HG03097 (cell line): Measurements from ENCODE around the gene WDR86.

Experiments used
- ATAC-seq: cut with Tn5 transposase; IDR thresholded peaks from one replicate; pipeline ENCODE4 v1.9.1; 2021; ENCODE audit not compliant: unreplicated experiment, low FRiP score

WDR86 gene, protein sequence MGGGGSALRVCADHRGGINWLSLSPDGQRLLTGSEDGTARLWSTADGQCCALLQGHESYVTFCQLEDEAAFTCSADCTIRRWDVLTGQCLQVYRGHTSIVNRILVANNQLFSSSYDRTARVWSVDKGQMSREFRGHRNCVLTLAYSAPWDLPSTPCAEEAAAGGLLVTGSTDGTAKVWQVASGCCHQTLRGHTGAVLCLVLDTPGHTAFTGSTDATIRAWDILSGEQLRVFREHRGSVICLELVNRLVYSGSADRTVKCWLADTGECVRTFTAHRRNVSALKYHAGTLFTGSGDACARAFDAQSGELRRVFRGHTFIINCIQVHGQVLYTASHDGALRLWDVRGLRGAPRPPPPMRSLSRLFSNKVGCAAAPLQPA

DNA sequence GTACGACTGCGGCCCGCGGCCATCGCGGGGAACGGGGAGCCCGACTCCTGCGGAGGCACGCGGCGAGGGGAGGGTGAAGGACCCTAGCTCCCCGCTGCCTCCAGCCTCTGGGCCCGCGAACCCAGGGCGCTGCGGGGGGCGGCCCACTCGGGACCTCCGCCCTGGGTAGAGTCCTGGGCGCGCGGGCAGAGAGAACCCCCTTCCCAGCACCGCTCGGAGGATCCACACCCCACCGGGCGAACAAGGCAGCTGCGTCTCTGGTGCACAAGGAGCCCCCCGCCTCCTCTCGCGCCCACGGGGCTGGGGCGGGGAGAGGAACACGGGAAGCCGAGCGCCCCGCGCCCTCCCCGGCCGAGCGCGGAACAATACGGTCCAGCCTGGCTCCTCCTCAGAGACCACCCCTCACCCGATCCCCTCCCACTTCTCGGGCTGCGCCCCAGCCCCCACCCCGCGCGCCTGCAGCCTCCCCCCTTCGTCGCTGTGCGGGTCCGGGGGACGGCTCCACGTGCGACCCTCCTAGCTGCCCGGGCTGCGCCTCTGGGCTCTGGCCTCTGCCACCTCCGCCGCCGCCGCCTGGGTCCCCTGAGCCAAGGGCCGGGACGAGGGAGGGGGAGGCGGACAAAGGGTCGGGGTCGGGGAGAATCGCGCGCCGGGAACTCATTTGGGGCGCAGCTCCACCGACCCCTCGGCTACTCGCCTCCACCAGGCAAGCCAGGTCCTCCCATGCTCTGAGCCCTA, at the start of gene WDR86:
WDR86 (minus strand) TSS at position 372 of the 738 bp plus-strand sequence. CDS start 449 bp downstream, outside the sequence.
- no peak for ATAC-seq

DNA sequence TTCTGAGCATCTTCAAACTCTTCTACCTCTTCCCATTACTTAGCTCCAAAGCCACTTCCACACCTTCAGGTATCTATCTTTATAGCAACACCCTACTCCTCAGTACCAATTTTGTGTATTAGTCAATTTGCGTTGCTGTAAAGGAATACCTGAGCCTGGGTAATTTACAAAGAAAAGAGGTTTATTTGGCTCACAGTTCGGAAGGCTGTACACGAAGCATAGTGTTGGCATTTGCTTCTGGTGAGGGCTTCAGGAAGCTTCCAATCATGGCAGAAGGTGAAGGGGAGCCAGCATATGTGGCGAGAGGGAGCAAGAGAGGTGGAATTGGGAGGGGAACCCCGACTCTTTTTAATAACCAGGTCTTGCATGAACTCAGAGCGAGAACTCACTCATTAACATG, 47.7 kb upstream of the WDR86 start:
- ATAC-seq = no peak

DNA sequence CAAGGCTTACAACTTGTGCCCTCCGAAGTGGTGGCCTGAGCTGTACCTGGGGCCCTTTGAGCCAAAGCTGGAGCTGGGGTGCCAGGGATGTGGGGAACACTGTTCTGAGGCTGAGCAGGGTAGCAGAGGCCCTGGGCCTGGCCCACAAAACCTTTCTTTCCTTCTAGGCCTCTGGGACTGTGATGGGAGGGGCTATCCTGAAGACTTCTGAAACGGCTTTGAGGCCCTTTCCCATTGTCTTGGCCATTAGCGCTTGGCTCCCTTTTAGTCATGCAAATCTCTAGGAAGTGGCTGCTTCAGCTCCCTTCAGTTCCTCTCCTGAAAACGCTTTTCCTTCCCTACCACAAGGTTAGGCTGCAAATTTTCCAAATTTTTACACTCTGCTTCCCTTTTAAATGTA, 46.9 kb upstream of the WDR86 start:
- no peak for ATAC-seq

DNA sequence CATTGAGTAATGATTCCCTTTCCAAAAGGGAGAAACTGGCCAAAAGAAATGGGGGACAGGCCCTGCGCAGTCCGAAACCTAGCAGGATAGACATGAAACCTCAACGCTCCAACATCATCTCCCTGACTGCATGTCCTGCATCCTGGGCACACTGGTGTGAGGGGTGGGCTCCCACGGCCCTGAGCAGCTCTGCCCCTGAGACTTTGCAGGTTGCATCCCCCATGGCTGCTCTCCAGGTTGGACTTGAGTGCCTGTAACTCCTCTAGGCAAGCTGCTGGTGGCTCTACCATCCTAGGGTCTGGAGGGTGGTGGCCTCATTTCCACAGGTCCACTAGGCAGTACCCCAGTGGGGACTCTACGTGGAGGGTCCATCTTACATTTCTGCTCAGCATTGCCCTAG, 46.4 kb upstream of the WDR86 start:
- no peak for ATAC-seq

DNA sequence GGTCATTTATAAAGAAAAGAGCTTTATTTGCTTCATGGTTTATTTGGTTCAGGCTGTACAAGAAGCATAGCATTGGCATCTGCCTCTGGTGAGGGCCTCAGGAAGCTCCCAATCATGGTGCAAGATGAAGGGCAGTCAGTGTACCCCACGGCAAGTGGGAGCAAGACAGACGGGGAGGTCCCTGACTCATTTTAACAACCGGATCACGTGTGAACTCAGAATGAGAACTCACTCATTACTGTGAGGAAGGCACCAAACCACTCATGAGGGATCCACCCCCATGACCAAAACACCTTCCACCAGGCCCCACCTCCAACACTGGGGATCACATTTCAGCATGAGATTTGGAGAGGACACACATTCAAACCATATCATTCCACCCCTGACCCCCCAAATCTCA, 45.9 kb upstream of the WDR86 start:
- ATAC-seq = no peak

DNA sequence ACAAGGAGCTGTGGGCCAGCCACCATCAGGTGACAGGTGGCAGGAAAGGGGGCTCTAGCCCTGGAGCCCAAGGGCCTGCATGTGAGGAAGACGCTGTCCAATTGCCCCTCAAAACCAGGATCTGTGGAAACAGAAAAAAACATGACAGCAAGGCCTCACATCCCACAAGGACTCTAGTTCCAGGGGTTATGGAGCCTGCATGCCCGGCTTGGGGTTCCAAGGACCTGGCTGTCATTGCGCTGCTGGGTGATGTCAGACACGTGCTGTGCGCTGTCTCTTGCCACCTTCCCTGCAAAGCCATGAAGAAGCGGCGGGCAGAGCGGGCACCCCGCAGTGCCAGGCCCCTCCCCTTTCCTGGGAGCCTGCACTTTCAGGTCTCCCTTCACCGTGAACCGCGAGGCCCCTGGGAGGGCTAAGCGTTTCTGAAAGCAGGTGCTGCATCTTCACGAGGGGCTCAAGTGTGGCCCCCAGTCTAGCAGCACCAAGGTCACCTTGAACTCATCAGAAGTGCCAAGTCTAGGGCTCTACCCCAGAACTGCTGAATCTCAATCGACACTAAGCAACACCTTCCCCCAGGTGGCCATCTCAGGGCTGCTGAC, 45.2 kb upstream of the WDR86 start:
- no peak for ATAC-seq

DNA sequence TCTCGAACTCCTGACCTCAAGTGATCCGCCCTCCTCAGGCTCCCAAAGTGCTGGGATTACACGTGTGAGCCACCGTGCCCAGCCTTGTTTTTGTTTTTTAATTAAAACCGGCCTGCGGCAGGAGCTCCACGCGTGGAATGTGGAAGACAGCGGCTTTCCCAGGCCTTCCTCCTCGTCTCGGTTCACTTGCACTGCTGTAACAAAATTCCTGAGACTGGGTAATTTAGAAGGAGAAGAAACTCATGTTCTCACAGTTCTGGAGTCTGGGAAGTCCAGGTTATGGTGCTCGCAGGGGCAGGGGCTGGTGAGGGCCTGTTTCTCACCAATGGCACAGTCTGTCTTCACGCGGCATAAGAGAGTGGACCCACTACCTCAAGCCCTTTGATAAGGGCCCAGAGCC, 44.5 kb upstream of the WDR86 start:
- ATAC-seq = no peak

DNA sequence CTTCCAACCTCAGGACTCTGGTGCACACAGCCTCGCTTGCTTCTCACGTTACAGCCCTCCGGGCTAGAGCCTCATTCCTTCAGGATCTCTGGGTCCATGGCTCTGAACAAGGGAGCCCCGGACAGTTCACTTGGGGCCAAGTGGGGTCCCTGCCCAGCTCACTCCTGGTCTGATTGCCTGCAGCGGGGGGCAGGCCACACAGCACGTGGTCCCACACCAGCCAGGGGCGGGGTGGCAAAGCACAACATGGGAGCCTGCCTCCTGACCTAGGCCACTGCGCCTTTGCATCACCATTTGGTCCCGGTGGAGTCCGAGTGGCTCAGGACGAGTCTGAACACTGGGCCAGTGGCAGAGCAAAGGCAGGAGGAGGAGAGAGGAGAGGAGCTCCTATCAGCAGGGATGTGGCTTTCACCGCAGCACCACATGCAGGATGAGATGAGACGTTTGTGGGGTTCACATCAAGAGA, 43.5 kb upstream of the WDR86 start:
- ATAC-seq = no peak

DNA sequence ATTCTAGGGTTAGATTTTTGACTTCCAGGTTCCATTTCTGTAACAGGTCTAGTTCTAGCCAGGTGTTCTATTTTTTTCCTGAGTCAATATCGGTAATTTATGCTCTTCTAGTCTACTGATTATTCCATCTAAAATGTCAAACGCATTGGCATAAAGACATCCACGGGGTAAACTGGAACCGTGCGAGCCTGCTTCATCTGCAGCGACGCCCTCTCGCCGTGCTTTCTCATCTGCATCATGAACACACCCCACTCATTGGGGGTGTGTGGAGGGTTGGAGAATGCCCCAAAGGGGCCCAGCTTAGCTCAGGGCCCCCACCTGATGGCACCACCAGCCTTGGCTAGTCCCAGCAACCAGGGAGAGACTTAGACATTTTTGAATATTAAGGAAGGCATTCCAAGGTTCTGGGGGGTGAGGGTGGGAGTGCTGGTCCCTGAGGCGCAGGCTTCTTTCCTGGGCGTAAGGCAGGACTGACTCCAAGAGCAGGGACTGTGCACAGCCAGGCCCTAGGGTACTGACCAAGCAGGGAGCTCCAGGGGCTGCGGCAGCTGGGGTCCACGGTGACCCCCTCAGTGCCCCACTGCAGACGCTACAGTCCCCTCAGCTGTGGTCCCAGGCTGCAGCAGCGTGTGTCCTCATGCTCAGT, 43.0 kb upstream of the WDR86 start:
- ATAC-seq = no peak

DNA sequence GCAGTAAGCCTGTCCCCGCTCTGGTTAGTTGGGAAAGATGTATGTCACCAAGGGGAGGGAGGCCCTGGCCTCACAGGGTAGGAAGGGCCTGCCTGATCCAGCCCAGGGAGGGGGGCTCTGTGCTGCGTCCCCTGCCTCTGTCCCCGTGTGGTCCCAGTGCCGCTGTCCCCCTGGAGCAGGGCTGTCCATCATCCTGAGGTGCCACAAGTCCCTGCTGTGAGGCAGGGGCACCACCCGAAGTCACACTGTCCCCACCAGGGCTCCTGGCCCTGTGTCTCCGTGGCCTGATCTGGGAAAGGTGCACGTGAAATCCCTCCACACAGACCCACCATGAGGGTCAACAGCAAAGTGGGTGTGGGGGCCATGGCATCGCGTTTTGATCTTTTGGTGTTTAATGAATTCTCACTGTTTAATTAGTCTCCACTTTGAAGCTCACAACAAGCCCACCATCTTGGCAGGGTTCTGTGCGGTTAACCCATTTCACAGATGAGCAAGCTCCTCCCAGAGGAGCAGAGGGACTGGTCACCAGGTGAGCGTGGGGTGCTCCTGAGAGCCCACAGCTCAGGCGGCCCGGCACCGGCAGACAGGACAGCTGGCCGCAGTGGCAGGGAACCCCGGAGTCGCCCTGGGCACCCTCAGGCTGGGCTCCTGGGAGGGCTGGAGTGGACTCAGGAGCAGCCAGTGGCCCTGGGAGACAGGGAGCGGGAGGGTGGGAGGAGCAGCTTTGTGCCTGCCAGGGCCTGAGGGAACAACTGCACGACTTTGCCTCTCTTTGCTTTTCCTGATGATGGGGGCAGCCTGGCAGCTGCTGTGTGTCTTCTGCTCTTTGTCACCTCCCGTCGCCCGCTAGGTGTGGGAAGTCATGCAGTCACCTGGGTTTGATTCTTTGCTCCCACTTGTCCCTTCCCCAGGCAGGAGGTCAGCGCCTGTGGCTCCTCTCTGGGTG, 42.1 kb upstream of the WDR86 start:
- no peak for ATAC-seq

DNA sequence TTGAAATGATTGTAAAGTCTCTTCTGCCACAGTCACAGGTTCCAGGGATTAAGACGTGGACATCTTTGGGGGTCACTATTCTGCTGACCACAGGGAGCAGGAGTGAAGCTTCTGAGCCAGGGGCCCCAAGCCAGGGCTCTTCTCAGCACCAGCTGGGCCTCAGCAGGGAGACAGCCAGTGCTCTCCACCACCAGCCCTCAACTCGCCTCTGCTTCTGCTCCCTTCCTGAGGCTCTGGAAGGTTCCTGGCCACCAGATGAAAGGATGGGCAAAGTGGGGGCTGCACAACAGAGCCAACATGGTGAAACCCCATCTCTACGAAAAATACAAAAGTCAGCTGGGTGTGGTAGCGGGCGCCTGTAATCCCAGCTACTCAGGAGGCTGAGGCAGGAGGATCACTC, 41.3 kb upstream of the WDR86 start:
- ATAC-seq = no peak

DNA sequence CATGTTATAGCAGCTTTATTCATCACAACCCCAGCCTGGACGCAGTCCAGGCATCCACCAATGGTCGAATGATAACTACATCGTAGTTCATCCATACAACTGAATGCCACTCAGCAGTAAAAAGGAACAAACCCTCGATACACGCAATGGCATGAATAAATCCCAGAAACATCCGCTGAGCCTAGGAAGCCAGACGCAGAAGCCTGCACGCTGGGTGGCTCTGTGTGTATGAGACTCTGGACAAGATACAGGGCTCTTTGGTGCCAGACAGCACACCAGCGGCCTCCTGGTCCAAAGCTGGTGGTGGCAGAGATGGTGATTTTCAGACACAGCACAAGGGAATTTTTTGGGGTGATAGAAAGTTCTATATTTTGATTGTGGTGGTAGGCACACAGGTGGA, 40.2 kb upstream of the WDR86 start:
- no peak for ATAC-seq

DNA sequence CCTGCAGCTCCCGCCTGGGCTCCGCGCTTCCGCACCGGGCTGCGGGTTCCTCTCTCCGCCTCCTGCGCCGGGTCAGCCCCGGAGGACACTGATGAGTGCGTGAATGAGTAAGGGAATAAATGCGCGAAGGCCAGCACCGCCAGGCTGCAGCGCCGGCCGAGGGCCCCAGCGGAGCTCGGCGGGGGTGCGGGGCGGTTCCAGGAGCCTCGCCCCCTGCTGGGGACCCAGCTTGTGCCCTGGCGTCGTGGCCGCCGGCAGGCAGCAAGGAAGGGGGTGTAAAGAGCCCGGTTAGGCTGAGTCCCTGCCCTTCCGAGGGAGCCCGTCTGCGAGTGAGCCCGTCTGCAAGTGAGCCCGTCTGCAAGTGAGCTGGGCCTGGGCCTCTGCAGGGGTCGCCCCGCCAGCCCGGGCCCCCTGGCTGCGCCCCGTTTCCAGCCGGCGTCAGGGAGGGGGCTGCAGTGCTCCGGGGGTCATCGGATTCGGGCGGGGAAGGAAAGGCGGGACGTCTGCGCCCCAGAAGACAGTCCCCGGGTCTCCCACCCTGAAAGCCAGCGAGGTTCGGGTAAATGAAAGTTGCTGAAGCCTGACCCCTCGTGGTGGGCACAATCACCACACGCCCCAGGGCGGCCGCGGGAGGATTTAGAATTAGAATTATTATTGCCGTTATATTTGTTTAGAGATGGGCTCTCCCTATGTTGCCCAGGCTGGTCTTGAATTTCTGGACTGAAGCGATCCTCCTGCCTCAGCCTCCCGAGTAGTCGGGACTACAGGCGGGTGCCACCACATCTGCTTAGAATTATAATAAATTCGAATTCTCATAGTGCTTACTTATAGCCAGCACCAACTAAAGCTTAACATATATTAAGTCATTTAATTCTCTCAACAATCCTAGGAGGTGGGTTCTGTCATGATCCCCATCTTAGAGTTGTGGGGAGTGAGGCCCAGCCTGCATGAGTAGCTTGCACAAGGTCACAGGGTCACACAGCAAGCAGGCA, 38.7 kb upstream of the WDR86 start:
- peak; percentile 65 for ATAC-seq

DNA sequence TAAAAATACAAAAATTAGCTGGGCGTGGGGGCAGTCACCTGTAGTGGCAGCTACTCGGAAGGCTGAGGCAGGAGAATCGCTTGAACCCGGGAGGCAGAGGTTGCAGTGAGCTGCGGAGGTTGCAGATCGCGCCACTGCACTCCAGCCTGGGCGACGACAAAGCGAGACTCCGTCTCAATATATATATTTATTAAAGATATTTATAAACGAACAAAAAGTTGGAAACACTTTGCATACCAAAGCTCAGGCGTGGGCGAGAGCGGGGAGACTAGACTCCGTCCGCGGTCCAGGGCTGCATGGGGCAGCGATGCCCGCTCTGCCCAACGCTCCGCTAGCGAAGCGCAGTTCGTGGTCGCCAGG, 38.0 kb upstream of the WDR86 start:
- no peak for ATAC-seq

DNA sequence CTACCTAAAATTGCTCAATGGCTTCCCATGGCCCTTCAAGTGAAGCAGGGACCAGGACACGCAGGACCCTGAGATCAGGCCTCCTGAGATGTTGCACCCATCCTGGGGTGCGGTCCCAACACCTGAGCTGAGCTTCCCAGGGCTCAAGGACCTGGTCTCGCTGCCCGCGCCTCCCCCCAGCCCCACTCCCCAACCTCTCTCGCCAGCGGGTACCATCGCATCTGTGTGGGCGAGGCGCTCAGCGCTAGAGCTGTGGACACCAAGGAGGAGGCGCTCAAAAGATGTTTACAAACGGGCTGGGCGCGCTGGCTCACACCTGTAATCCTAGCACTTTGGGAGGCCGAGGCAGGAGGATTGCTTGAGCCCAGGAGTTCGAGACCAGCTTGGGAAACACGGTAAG, 37.5 kb upstream of the WDR86 start:
- no peak for ATAC-seq

DNA sequence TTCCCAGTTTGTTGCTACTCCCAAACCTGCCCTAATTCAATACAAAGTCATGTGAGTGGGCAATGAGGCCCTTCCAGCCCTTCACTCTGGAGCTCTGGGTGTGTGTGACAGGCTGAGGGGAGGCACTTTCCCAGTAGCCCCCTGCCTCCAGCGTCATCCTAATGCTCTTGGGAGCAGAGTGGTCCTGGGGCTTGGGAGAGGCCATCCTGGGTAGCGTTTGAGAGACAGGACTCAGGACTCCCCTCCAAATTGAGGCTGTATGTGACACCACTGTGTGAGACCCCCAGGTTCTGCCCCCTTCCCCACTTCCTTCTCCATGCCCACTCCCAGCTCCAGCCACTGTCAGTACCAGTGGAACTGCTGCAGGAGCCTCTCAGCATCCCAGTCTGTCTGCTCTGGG, 36.6 kb upstream of the WDR86 start:
- ATAC-seq = no peak

DNA sequence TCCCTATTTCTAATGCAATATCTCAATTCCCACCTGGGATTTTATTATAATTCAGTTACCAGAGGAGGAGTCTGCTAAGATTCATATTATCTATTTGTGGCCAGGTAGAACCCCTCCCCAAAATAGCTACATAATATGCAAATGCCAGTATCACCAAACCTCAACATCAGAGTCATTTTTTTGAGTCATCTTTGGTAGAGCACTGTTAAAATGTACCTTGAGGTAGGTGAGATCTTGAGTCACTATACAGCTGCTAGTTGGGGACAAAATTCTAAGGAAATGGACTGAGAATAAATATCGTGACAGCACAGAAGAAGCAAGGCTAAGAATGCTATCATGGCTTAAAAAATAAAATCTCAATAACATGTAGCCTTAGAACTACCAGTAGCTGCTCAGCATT, 34.8 kb upstream of the WDR86 start:
- no peak for ATAC-seq

DNA sequence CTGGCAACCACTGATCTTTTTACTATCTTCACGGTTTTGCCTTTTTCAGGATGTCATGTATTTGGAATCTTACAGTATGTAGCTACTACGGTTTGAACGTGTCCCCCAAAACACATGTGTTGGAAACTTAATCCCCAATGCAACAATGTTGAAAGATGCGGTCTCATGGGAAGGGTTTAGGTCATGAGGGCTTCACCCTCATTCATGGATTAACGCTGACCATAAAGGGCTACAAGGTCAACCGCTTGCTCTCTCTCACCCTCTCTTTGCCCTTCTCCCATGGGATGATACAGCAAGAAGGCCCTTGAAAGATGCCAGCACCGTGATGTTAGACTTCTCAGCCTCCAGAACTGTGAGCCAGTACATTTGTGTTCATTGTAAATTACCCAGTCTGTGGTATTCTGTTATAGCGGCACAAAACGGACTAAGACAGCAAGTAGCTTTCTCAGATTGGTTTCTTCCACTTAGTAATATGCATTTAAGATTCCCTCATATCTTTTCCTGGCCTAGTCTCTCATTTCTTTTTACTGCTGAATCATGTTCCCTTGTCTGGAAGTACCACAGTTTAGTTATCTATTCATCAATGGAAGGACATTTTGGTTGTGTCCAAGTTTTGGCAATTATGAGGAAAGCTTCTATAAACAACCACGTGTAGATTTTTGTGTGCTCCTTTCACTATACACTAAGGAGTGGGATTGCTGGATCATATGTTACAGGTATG, 33.1 kb upstream of the WDR86 start:
- no peak for ATAC-seq
